PC-3 (cell line): ENCODE measurements around the gene ACBD5. TPM values are rescaled to one million over a fixed set of nuclear protein-coding genes. Genes with fewer than 3 reads are reported as not detected.

Experiments
- ATAC-seq: fragments of 200-7000 bp; cut with Tn5 transposase; 2 replicates; pipeline ENCODE4 v1.9.1; 2020; ENCODE audit warnings: mild to moderate bottlenecking, moderate library complexity
- BruUV-seq: library from RNA; stranded (reverse); fragments of 400-500 nt; replicated peaks from 2 replicates; lab custom pipeline; 2021; lab: Mats Ljungman, UMichigan
- CTCF ChIA-PET: fragments of 300-600 bp; sonication (Branson Sonifier 250); formaldehyde crosslinking; loops from one replicate; lab custom pipeline; 2022; ENCODE audit warnings: antibody characterized with exemption; lab: Charles Lee
- POLR2A ChIA-PET: fragments of 300-600 bp; sonication (Branson Sonifier 250); formaldehyde crosslinking; loops from one replicate; lab custom pipeline; 2022; ENCODE audit warnings: antibody characterized with exemption; ENCODE audit not compliant: unreplicated experiment; lab: Charles Lee
- DNase-seq: peaks from one replicate; pipeline ENCODE4 v3.0.0-alpha.2; 2015
- H2AFZ ChIP-seq: fragments of 300-600 bp; sonication (generic); 2 replicates; pipeline ENCODE4 v1.6.0; 2016; ENCODE audit warnings: antibody characterized with exemption, low read length
- H3F3A ChIP-seq: fragments of 300-600 bp; sonication (generic); one replicate; pipeline ENCODE4 v1.6.0; 2017; ENCODE audit warnings: antibody characterized with exemption, low read length, control low read depth, mild to moderate bottlenecking; ENCODE audit not compliant: unreplicated experiment
- H3K27ac ChIP-seq: fragments of 300-600 bp; sonication (generic); 2 replicates; pipeline ENCODE4 v1.5.1; 2016; ENCODE audit warnings: mild to moderate bottlenecking, low read length
- H3K27me3 ChIP-seq: fragments of 300-600 bp; sonication (generic); 2 replicates; pipeline ENCODE4 v1.6.1; 2016; ENCODE audit warnings: low read length, mixed read lengths
- H3K36me3 ChIP-seq: fragments of 300-600 bp; sonication (generic); 2 replicates; pipeline ENCODE4 v1.6.1; 2016; ENCODE audit warnings: low read depth, mixed run types, low read length, mixed read lengths
- H3K4me1 ChIP-seq: fragments of 300-600 bp; sonication (generic); 2 replicates; pipeline ENCODE4 v1.5.1; 2016; ENCODE audit warnings: low read length; ENCODE audit not compliant: insufficient read depth
- H3K4me2 ChIP-seq: fragments of 300-600 bp; sonication (generic); 2 replicates; pipeline ENCODE4 v1.6.0; 2016; ENCODE audit warnings: low read length
- H3K4me3 ChIP-seq: fragments of 300-600 bp; sonication (generic); 2 replicates; pipeline ENCODE4 v1.5.1; 2016; ENCODE audit warnings: mild to moderate bottlenecking, low read length, mixed read lengths
- H3K79me2 ChIP-seq: fragments of 300-600 bp; sonication (generic); 2 replicates; pipeline ENCODE4 v1.6.1; 2017; ENCODE audit warnings: low read length, mixed read lengths
- H3K9ac ChIP-seq: fragments of 300-600 bp; sonication (generic); 2 replicates; pipeline ENCODE4 v1.6.0; 2016; ENCODE audit warnings: mild to moderate bottlenecking, low read length
- H3K9me2 ChIP-seq: fragments of 300-600 bp; sonication (generic); replicated peaks from 2 replicates; pipeline ENCODE4 v1.6.1; 2016; ENCODE audit warnings: mixed run types, low read length, mixed read lengths
- H3K9me3 ChIP-seq: fragments of 300-600 bp; sonication (generic); 2 replicates; pipeline ENCODE4 v1.6.1; 2016; ENCODE audit warnings: low read length, mixed read lengths
- H4K20me1 ChIP-seq: fragments of 300-600 bp; sonication (generic); 2 replicates; pipeline ENCODE4 v1.6.1; 2016; ENCODE audit warnings: low read length, mixed read lengths
- EZH2 ChIP-seq: fragments of 300-600 bp; sonication (generic); IDR thresholded peaks from one replicate; pipeline ENCODE4 v1.6.1; 2017; ENCODE audit warnings: antibody characterized with exemption, mild to moderate bottlenecking, low read length; ENCODE audit not compliant: unreplicated experiment
- EZH2phosphoT487 ChIP-seq: fragments of 300-600 bp; sonication (generic); IDR thresholded peaks from 2 replicates; pipeline ENCODE4 v1.6.1; 2018; ENCODE audit warnings: mild to moderate bottlenecking, antibody characterized with exemption, low read length, borderline replicate concordance
- intact Hi-C: fragments of 100-400 bp; cut with micrococcal nuclease; formaldehyde crosslinking; loops from 2 replicates; pipeline ENCODE4 v1.9.0; 2023
- total RNA-seq: library from RNA; depleted of rRNA; stranded (reverse); fragments of >200 nt; gene quantifications from 2 replicates; pipeline ENCODE4 v1.2.3, GENCODE V29; 2014
- TF ChIP-seq, protein P1 (sequence below): fragments of 300-600 bp; sonication (generic); conservative IDR thresholded peaks from 2 replicates; pipeline ENCODE4 v1.5.1; 2017; ENCODE audit warnings: antibody characterized with exemption, low read depth, mild to moderate bottlenecking, low read length

ACBD5 gene
- total RNA-seq, 1 experiment from 2014 or later, result 10.7 TPM

- peak within 1 kb of the TSS; percentile 98 for H3K9ac ChIP-seq
- H4K20me1 ChIP-seq, result peaks cover 31% of the 10 kb centered on the region
- peak within 1 kb of the TSS; percentile 94 for H3K4me3 ChIP-seq
- ChIA-PET CTCF (no interaction called here), POLR2A (no interaction called here)
- no TSS peak for BruUV-seq
- H2AFZ ChIP-seq, result peak within 1 kb of the TSS; percentile 84
- H3K27me3 ChIP-seq, result no peaks in the 10 kb centered on the region
- H3K9me3 ChIP-seq, result no peaks in the 10 kb centered on the region
- peaks cover 5% of the 10 kb centered on the region for H3F3A ChIP-seq
- no peaks in the 10 kb centered on the region; the same call in 1 of the 2 replicates for H3K36me3 ChIP-seq
- peak within 1 kb of the TSS; percentile 94 for H3K27ac ChIP-seq
- no peaks in the 10 kb centered on the region for H3K9me2 ChIP-seq
- DNase-seq, result peak; percentile 84
- H3K79me2 ChIP-seq, result peaks cover 82% of the 10 kb centered on the region
- peak; percentile 69 for ATAC-seq
- H3K4me2 ChIP-seq, result peak within 1 kb of the TSS; percentile 100
- TF ChIP-seq, protein P1, sequence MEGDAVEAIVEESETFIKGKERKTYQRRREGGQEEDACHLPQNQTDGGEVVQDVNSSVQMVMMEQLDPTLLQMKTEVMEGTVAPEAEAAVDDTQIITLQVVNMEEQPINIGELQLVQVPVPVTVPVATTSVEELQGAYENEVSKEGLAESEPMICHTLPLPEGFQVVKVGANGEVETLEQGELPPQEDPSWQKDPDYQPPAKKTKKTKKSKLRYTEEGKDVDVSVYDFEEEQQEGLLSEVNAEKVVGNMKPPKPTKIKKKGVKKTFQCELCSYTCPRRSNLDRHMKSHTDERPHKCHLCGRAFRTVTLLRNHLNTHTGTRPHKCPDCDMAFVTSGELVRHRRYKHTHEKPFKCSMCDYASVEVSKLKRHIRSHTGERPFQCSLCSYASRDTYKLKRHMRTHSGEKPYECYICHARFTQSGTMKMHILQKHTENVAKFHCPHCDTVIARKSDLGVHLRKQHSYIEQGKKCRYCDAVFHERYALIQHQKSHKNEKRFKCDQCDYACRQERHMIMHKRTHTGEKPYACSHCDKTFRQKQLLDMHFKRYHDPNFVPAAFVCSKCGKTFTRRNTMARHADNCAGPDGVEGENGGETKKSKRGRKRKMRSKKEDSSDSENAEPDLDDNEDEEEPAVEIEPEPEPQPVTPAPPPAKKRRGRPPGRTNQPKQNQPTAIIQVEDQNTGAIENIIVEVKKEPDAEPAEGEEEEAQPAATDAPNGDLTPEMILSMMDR, result no peak
- TF ChIP-seq EZH2, result no peak
- TF ChIP-seq EZH2phosphoT487, result no peak
- intact Hi-C loops, result loop anchor here (2.0 to 5.0 kb wide), 2 partner anchors 37 to 86 kb away; partner anchors contain the start of gene ACBD5
- peaks cover 26% of the 10 kb centered on the region for H3K4me1 ChIP-seq
These were observed 85.4 kb downstream of the ACBD5 start, which contains the start of gene MASTL for GRCh38 chr10:27155066-27155754. Gene MASTL (plus strand): TSS chr10:27155352. CDS start chr10:27155427, 75 bp downstream.

- H3K4me1 ChIP-seq, result peaks cover 23% of the 10 kb centered on the region
- H4K20me1 ChIP-seq, result peaks cover 30% of the 10 kb centered on the region
- peaks cover under 1% of the 10 kb centered on the region for H3K36me3 ChIP-seq
- peak overlapping the region; percentile 94 for H3K4me3 ChIP-seq
- ATAC-seq, result no peak
- intact Hi-C loops, result loop anchor here (2.0 kb wide), 1 partner anchor 87 kb away; the partner anchor contains the start of gene ACBD5
- peak; percentile 3 for DNase-seq
- CTCF ChIA-PET, result interaction anchor here (0.5 to 1.0 kb wide), 3 partner anchors 39 to 534 kb away, joined by 3 to 5 read pairs (median 4); no protein-coding TSS in a partner anchor
- H3K9me2 ChIP-seq, result no peaks in the 10 kb centered on the region
- H3K9me3 ChIP-seq, result no peaks in the 10 kb centered on the region
- no peaks in the 10 kb centered on the region for H3K27me3 ChIP-seq
- BruUV-seq, result TSS peak; percentile 74
- H3K79me2 ChIP-seq, result peaks cover 92% of the 10 kb centered on the region
- peak overlapping the region; percentile 98 for H3K9ac ChIP-seq
- no peak for TF ChIP-seq EZH2phosphoT487
- TF ChIP-seq EZH2, result no peak
- TF ChIP-seq, protein P1, result no peak
- H3K4me2 ChIP-seq, result peak overlapping the region; percentile 100
- H3K27ac ChIP-seq, result peak overlapping the region; percentile 94
- POLR2A ChIA-PET, result interaction anchor here (0.5 kb wide), 1 partner anchor 10 kb away, joined by 7 read pairs; no protein-coding TSS in a partner anchor
- peaks cover 5% of the 10 kb centered on the region for H3F3A ChIP-seq
- H2AFZ ChIP-seq, result peak overlapping the region; percentile 84
These were observed 86.8 kb downstream of the ACBD5 start for GRCh38 chr10:27153845-27154193.

DNA sequence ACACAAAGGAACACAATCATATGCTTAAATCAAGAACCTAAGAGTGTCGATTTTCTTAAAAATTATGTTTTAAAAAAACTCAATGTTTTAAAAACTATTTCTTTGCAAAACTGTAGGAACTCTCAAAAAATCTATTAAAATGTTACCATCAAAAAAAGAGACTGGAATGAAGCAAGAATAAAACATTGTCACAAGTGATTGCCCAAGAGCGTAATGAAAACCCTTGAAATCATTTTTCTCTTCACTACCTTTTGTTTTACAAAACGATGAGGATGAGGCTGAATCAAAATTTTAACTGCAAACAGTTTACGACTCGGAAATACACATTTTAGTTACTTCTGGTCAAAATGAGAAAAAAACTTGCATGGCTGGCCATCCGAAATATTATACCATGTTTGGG lies 87.3 kb downstream of the ACBD5 start:
- intact Hi-C loops, result no loop called here

More for the DNA sequence above, 87.3 kb downstream of the ACBD5 start:
- Histone ChIP-seq H3K4me1 (peaks cover 20% of the 10 kb centered on the region), H3K9ac (peak overlapping the region; percentile 98), H3K27ac (no peak overlapping the region), H3F3A (peaks cover 5% of the 10 kb centered on the region), H2AFZ (no peak overlapping the region), H3K36me3 (peaks cover 6% of the 10 kb centered on the region), H3K27me3 (no peaks in the 10 kb centered on the region), H3K79me2 (peaks cover 97% of the 10 kb centered on the region), H3K4me3 (peak overlapping the region; percentile 94), H3K9me3 (no peaks in the 10 kb centered on the region), H4K20me1 (peaks cover 27% of the 10 kb centered on the region), H3K9me2 (no peaks in the 10 kb centered on the region), H3K4me2 (peak overlapping the region; percentile 100)
- POLR2A ChIA-PET, result no interaction called here
- DNase-seq, result no peak
- no TSS peak for BruUV-seq
- no peak for ATAC-seq
- CTCF ChIA-PET, result no interaction called here
- TF ChIP-seq, protein P1, result no peak
- TF ChIP-seq EZH2 (no peak), EZH2phosphoT487 (no peak)
